Stimulated activated CD4-positive, alpha-beta T cell treated with anti-CD3 and anti-CD28 coated beads, Interleukin-1b, Interleukin-23, amount 100 ng/mL, for 1 hour (primary cell): ENCODE results near the gene CDK6.

ENCODE experiments used
- DNase-seq, 2 donors: peaks; one replicate each; pipeline ENCODE4 v3.0.0-alpha.2; 2020; ENCODE audit warnings: low read depth in 2 of 2

The CDK6 gene

DNA sequence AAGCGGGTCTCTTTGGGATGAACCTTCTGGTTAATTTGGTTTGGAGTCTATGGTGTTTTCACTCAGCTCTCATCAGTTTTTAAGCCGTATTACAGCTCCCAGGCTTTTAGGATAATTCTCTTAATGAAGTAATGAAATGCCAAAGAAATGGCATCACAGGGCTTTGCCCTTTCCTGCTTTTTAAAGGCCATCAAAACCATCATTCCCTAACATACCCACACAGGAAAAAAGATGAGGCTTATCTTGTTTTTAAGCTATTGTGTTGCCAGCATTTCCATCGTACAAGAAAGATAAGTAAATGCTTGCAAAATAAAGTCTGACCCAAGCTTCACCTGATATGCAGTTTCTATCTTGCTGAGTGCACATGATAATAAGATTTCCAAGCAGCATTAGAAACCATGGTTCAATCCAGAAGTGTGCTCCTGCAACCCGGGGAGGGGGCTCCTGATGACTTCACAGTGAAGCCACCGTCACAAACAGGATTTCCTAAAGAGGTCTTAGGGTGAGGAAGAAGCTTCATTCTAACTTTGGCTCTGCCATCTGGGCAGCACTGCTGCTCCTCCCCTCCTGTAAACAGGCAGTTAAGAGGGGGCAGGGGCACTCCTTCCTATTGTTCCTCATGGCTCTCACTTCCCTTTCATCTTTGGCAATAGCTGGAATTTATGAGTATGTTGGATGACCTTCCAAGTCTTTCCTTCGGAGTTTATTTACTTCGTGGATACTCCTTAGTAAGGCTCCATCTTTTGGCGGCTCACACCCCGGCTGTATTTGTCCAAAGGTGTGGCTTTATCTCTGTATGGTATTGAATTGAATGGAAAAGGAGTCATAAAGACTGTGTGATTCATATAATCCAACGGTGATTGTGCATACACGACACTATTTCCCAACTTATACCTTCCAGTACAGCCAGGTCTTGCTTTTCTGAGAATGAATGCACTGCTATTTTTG is 191.0 kb downstream of the CDK6 start:
- DNase-seq: no peak

DNA sequence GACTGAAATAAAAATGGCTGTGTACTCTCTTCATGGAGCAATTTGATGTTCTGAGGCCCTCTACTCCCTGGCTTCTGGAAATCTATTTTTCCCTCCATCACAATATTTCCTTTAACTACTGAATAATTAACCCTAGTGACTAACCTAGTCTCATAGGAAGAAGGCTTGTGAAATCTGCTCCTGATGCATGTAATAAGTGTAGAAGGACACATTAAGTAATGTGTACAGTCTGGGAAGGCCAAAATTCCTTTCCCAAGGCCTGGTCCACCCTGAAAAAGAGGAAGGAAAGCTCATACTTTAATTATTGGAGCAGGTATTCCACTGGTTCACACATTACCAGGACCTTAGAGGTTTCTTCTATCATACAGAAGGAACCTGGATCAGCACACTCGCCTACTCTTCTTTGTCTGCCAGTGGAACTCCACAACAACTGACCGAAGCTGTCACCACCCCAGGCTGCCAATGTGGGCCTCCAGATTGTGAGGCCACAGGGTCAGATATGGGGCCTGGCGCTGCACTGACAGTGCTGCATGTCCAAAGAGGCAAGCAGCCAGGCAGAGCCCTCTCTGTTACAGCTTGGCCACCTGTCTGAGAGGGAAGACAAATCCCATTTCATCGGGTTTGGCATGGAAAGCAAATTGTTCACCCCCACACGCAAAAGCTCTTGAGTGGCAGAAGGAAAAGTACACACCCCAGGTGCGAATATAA is 191.8 kb downstream of the CDK6 start:
- no peak for DNase-seq

DNA sequence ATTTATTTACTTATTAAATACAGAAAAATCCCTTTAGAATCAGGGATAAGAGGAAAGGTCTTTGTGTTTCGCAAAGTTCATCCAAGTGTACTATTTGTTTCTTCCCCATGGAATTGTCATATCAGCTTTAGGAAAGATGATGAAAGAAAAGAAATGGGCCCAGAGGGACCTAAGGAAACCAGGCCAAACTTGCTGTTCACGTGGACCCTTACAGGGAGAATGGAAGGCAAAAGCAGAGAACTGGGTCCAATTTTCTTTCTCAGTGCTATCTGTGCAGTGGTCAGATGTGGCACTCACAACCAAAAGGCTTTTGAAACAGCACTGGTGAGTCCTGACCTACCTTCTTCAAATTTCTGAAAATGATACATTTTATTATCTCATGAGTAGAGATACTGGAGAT is 192.6 kb downstream of the CDK6 start:
- no peak for DNase-seq

GRCh38 chr7:92641921-92642511 is 194.4 kb downstream of the CDK6 start:
- DNase-seq: no peak

DNA sequence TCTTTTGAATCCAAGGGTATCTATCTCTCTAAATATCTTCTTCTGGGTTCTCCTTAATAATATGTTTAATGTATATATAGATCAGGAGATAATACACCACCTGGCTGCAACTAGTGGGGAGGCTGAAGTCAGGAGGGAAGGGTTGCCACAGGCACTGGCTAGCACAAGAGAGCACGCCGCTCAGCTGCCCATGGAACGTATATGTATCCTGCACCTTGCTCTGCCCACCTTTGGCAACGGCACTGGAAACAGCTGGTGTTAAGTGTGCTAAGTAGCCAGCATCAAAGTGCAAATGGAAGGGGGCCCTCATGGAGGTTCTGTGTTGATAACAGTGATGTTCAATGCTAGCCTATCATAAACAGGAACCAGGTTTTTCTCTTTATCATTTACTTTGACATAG is 196.4 kb downstream of the CDK6 start:
- DNase-seq: no peak

GRCh38 chr7:92639213-92639896 is 197.0 kb downstream of the CDK6 start:
- no peak for DNase-seq

DNA sequence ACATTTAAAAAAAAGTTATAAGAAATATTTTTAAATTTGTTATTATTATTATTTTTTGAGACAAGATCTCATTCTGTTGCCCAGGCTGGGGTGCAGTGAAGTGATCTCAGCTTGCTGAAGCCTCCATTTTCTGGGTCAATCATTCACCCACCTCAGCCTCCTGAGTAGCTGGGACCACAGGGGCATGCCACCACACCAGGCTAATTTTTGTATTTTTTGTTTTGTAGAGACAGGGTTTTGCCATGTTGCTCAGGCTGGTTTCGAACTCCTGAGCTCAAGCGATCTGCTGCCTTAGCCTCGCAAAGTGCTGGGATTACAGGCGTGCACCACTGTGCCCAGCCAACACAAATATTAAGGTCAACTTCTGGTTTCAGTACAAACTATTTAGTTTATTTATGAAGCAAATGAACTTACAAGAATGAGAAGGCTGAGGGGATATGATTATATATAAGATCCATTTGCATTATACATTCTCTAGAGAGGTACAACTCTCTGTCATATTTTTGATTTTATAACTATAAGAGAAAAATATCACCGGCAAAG is 200.3 kb downstream of the CDK6 start:
- DNase-seq: no peak

- no peak for DNase-seq
These were observed 200.8 kb downstream of the CDK6 start for GRCh38 chr7:92635538-92635937.

- no peak for DNase-seq
These were observed 201.4 kb downstream of the CDK6 start for GRCh38 chr7:92634924-92635519.

GRCh38 chr7:92634205-92634604 is 202.2 kb downstream of the CDK6 start:
- no peak for DNase-seq

DNA sequence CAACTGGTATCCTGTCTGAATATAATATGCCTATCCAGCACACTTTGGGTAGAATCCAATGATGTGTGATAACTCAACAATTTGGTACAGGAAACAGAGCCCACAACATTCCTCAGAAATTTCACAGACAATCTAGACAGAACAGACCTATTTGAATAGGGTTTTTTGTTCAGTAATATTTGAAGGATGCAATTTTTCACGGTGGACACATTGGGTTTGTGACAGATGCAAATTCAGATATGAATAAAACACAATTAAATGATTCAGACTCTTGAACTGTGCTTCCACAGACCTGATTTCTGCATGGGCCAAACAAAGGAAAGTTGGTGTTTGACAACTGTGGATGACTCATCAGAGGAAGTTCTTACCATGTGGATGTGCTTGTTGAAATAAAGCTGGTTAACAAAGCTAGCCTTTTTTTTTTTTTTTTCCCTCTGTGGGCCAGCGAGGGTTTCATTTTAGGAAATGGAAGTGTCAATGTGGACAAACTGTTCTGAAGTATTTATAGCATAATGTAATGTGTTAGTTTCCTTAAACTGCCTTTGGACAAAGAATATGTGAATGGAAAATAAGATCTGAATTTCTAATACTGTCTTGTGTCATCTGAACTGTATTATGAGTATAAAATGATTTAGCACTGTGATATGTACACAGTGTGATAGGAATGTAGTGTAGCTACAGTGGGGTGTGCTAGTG is 203.0 kb downstream of the CDK6 start:
- no peak for DNase-seq

- no peak for DNase-seq
These were observed 203.6 kb downstream of the CDK6 start for GRCh38 chr7:92632791-92633190.

- no peak for DNase-seq
These were observed 204.4 kb downstream of the CDK6 start for GRCh38 chr7:92631850-92632487.

GRCh38 chr7:92631067-92631849 is 205.1 kb downstream of the CDK6 start:
- DNase-seq: no peak

GRCh38 chr7:92629779-92630178 is 206.6 kb downstream of the CDK6 start:
- DNase-seq: no peak

DNA sequence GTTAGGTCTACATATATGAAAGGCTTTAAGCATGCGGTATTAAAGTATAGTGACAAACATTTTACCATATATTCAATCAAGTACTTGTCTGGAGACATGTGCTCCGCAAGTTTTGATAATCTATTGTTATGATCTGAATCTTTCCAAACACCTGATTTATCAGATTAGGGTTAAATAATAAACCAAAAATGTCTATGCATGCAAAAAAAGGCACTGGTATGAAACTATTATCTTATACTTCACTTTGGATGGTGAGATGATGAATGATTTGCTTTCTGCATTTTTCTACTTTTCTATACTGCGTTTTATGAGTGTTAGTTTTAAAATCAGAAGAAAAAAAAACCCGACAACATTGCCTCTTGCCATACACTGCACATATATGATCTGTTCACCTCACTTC is 208.4 kb downstream of the CDK6 start:
- DNase-seq: no peak

DNA sequence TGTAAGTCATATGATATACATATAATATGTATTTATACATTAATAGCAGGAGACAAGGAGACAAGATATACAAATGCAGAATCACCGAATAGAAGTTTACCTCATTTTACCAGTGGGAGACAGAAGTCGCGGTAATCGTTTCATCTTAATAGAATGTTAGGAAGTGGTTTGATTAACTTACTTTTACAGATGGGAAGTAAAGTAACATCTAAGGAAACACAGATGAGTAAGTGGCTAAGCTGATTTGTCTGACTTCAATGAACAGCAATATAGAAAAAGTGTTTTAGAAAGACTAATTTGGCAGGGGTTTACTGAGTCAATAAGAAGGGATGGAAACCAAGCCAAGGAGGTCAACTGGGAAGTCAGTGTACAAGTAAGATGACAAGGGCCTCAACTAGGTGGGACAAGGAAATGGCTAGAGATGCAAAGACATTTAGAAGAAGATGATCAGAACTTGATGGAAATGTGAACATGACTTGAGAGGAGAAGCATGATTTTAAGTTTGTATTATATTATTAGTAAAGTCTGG is 210.0 kb downstream of the CDK6 start:
- DNase-seq: no peak

DNA sequence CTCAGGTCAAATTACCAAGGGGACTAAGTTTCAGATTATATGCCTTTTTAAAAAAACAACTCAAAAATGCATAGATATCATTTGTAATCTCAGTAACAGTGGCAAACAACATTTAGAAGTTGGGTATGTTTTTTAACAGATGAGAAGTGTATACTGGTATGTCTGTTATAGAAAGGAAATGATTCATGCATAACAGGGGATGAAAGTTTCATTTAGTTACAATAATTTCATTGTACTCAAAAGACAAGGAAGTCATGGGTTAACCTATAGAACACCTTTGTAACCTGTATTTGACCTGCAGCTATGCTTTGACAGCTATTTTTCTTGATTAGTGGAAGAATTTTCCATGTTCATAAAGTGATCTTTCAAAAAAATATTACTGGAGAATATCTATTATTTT is 210.8 kb downstream of the CDK6 start:
- DNase-seq: no peak

- DNase-seq: no peak
These were observed 211.9 kb downstream of the CDK6 start for GRCh38 chr7:92624298-92624996.
